A673 (cell line): ENCODE results near the gene APLP2.

Experiments
- EZH2 ChIP-seq: fragments of 200-600 bp; sonication (generic); IDR thresholded peaks from 2 replicates; pipeline ENCODE4 v1.6.1; 2017; ENCODE audit warnings: borderline replicate concordance, low read depth, mild to moderate bottlenecking, mixed read lengths, antibody characterized with exemption, low read length; ENCODE audit not compliant: poor library complexity, severe bottlenecking
- TF ChIP-seq, protein P1 (sequence below): fragments of 300-800, 200-600 bp; sonication (generic); conservative IDR thresholded peaks from 2 replicates; pipeline ENCODE4 v1.5.1; 2017; ENCODE audit warnings: low read depth, mild to moderate bottlenecking, antibody characterized with exemption, low read length, moderate library complexity, mixed read lengths

- TF ChIP-seq, protein P1, sequence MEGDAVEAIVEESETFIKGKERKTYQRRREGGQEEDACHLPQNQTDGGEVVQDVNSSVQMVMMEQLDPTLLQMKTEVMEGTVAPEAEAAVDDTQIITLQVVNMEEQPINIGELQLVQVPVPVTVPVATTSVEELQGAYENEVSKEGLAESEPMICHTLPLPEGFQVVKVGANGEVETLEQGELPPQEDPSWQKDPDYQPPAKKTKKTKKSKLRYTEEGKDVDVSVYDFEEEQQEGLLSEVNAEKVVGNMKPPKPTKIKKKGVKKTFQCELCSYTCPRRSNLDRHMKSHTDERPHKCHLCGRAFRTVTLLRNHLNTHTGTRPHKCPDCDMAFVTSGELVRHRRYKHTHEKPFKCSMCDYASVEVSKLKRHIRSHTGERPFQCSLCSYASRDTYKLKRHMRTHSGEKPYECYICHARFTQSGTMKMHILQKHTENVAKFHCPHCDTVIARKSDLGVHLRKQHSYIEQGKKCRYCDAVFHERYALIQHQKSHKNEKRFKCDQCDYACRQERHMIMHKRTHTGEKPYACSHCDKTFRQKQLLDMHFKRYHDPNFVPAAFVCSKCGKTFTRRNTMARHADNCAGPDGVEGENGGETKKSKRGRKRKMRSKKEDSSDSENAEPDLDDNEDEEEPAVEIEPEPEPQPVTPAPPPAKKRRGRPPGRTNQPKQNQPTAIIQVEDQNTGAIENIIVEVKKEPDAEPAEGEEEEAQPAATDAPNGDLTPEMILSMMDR, result no peak
- no peak for TF ChIP-seq EZH2
Measured at GRCh38 chr11:130103296-130103814, 33.7 kb downstream of the APLP2 start.
